ENCODE data around the gene LSM14B. TPM values are rescaled to one million over a fixed set of nuclear protein-coding genes. Genes with fewer than 3 reads are reported as not detected.

Gene LSM14B
- total RNA-seq: 10 to 100 TPM; 41.1 to 56.2 (median 47.3) TPM
- 25.9 TPM for total RNA-seq (2013)

DNA sequence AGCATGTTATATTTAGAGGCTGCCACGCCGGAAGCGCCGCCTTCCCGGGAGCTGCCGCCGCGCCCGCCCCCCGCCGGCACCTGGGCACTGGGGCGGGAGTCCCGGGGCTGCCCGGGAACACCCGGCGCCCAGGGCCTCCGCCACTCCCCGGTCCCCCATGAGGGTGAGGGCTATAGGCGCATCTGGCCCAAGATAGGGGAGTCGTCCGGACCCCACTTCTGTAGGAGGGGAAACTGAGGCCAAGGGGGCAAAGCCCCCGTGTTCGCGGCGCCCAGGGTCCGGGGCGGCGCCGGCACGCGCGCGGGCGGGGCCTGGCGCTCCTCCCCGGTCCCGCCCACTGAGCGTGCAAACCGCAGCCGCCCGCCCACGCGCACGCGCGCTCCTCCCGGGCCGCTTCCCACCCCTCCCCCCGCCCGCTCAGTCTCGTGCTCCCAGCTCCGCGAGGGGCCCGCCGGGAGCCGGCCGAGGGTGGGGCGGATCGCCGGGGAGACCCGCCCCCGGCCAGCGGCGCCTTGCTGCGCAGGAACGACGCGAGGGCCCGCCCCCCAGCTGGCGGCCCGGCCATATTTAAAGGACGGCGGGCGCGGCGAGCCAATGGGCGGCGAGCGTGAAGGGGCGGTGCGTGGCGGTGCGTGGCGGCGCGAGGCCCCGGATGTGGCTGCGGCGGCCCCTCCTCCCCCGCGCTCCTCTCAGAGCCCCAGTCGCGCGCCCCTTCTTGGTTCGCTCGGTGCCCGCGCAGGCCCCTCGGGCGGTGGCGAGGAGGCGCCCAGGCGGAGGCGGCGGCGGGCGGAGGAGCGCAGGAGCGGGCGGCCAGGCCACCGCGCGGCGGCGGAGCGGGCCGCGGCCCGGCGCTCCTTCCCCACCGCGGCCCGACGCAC is at the start of gene LSM14B:
Gene LSM14B, plus strand, starts transcription at position 700 of the 878 bp plus-strand sequence. CDS start 192 bp downstream, outside the sequence.
- ATAC-seq: peak; percentile 78 to 90 (median 78)
- H3K27ac ChIP-seq (ENCODE audit: low read length): peak within 1 kb of the TSS; percentile 77
- intact Hi-C loops (cut with micrococcal nuclease): loop anchor here (1.0 to 2.0 kb wide), 3 partner anchors 15 to 55 kb away; partner anchors contain the start of genes PSMA7 and SS18L1
- no peaks in the 10 kb centered on the region for H3K9me3 Mint-ChIP-seq
- H3K27ac Mint-ChIP-seq: peak within 1 kb of the TSS; percentile 81 to 86
- peak; percentile 94 to 98 for DNase-seq
- peaks cover 4% of the 10 kb centered on the region for H3K9me3 ChIP-seq (ENCODE audit: control insufficient read depth, insufficient read depth, low read length)
- H3K4me1 Mint-ChIP-seq: peaks cover 21 to 43% of the 10 kb centered on the region in 2 donors
- H3K27me3 ChIP-seq (ENCODE audit: control insufficient read depth, insufficient read depth, low read length): no peaks in the 10 kb centered on the region
- H3K36me3 Mint-ChIP-seq: no peaks in the 10 kb centered on the region
- peaks cover 0 to 2% of the 10 kb centered on the region in 2 donors for H3K27me3 Mint-ChIP-seq (ENCODE audit: low read depth in 2 of 2)
- WGBS (ENCODE audit: insufficient coverage): under 1% methylated on average over 124 of the region's 124 CpGs
- H3K4me3 Mint-ChIP-seq: peak within 1 kb of the TSS; percentile 83
- TF ChIP-seq, protein P1, sequence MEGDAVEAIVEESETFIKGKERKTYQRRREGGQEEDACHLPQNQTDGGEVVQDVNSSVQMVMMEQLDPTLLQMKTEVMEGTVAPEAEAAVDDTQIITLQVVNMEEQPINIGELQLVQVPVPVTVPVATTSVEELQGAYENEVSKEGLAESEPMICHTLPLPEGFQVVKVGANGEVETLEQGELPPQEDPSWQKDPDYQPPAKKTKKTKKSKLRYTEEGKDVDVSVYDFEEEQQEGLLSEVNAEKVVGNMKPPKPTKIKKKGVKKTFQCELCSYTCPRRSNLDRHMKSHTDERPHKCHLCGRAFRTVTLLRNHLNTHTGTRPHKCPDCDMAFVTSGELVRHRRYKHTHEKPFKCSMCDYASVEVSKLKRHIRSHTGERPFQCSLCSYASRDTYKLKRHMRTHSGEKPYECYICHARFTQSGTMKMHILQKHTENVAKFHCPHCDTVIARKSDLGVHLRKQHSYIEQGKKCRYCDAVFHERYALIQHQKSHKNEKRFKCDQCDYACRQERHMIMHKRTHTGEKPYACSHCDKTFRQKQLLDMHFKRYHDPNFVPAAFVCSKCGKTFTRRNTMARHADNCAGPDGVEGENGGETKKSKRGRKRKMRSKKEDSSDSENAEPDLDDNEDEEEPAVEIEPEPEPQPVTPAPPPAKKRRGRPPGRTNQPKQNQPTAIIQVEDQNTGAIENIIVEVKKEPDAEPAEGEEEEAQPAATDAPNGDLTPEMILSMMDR (IDR thresholded peaks at IDR 0.05): no peak
- peaks cover 47% of the 10 kb centered on the region for H3K4me1 ChIP-seq (ENCODE audit: control insufficient read depth, insufficient read depth, low read length)
- peak within 1 kb of the TSS; percentile 49 for H3K4me3 ChIP-seq (ENCODE audit: low read length)
- H3K36me3 ChIP-seq (ENCODE audit: control insufficient read depth, insufficient read depth, low read length): peaks cover 14% of the 10 kb centered on the region

DNA sequence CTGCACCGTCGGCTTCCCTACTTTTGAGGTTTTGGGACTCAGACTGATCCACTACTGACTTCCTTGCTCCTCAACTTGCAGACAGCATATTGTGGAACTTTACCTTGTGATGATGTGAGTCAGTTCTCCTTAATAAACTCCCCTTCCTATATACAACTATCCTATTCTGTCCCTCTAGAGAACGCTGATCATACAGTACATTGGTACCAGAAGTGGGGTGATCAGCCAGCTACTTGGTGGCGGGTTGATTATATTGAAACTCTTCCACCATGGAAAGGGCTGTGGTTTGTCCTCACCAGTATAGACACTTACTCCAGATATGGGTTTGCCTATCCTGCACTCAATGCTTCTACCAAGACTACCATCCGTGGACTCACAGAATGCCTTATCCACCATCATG is 49.0 kb upstream of the LSM14B start:
- Mint-ChIP-seq H3K27me3 (ENCODE audit: low read depth in 2 of 2) (peaks cover 9 to 12% of the 10 kb centered on the region in 2 donors), H3K4me1 (no peaks in the 10 kb centered on the region), H3K36me3 (peaks cover 21% of the 10 kb centered on the region), H3K9me3 (peaks cover 2 to 3% of the 10 kb centered on the region in 2 donors), H3K4me3 (no peak overlapping the region), H3K27ac (no peak overlapping the region)
- 96% methylated on average over 5 of the region's 5 CpGs for WGBS (ENCODE audit: insufficient coverage)
- Histone ChIP-seq H3K9me3 (ENCODE audit: control insufficient read depth, insufficient read depth, low read length) (peaks cover 19% of the 10 kb centered on the region), H3K27ac (ENCODE audit: low read length) (no peak overlapping the region), H3K4me1 (ENCODE audit: control insufficient read depth, insufficient read depth, low read length) (no peaks in the 10 kb centered on the region), H3K36me3 (ENCODE audit: control insufficient read depth, insufficient read depth, low read length) (no peaks in the 10 kb centered on the region), H3K4me3 (ENCODE audit: low read length) (no peak overlapping the region), H3K27me3 (ENCODE audit: control insufficient read depth, insufficient read depth, low read length) (peaks cover 5% of the 10 kb centered on the region)
- DNase-seq (no peak), ATAC-seq (no peak)
- TF ChIP-seq, protein P1 (IDR thresholded peaks at IDR 0.05): no peak
- intact Hi-C loops (cut with micrococcal nuclease): no loop called here

DNA sequence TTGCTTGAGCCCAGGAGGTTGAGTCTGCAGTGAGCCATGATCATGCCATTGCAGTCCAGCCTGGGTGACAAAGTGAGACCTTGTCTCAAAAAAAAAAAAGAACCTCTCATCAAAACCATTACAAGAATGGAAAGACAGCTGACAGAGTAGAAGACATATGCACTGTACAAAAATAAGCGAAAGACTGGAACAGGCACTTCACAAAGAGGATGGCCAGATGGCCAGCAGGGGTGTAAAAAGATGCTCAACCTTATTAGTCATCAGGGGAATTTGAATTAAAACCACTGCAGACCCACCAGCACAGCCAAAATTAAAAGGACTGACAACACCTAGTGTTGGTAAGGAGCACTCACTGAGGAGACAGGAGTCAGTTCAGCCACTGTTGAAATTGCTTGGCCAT is 43.1 kb upstream of the LSM14B start:
- WGBS (ENCODE audit: insufficient coverage): 100% methylated on average over 1 of the region's 1 CpG
- no peak for ATAC-seq
- intact Hi-C loops (cut with micrococcal nuclease): no loop called here
- H3K4me3 ChIP-seq (ENCODE audit: low read length): no peak overlapping the region
- H3K27me3 ChIP-seq (ENCODE audit: control insufficient read depth, insufficient read depth, low read length): no peaks in the 10 kb centered on the region
- peaks cover 7 to 11% of the 10 kb centered on the region in 2 donors for H3K27me3 Mint-ChIP-seq (ENCODE audit: low read depth in 2 of 2)
- no peak overlapping the region for H3K4me3 Mint-ChIP-seq
- H3K4me1 Mint-ChIP-seq: no peaks in the 10 kb centered on the region
- peaks cover 9% of the 10 kb centered on the region for H3K9me3 ChIP-seq (ENCODE audit: control insufficient read depth, insufficient read depth, low read length)
- H3K9me3 Mint-ChIP-seq: peaks cover 2 to 3% of the 10 kb centered on the region in 2 donors
- H3K36me3 ChIP-seq (ENCODE audit: control insufficient read depth, insufficient read depth, low read length): no peaks in the 10 kb centered on the region
- no peak overlapping the region for H3K27ac Mint-ChIP-seq
- H3K4me1 ChIP-seq (ENCODE audit: control insufficient read depth, insufficient read depth, low read length): no peaks in the 10 kb centered on the region
- DNase-seq: no peak
- peaks cover 12% of the 10 kb centered on the region for H3K36me3 Mint-ChIP-seq
- H3K27ac ChIP-seq (ENCODE audit: low read length): no peak overlapping the region
- TF ChIP-seq, protein P1 (IDR thresholded peaks at IDR 0.05): no peak
